CMK (cell line): Measurements from ENCODE around the gene VRK3.
"Not testable (repeated sequence)": the region's sequence is repeated elsewhere in the genome, so short reads cannot be mapped to it uniquely, and the experiment has no call there.

Experiments
- DNase-seq: peaks from one replicate; pipeline ENCODE4 v3.0.0-alpha.2; 2010; ENCODE audit warnings: low read depth

VRK3 gene

GRCh38 chr19:49954933-49955332 lies 70.2 kb downstream of the VRK3 start:
- no peak for DNase-seq

DNA sequence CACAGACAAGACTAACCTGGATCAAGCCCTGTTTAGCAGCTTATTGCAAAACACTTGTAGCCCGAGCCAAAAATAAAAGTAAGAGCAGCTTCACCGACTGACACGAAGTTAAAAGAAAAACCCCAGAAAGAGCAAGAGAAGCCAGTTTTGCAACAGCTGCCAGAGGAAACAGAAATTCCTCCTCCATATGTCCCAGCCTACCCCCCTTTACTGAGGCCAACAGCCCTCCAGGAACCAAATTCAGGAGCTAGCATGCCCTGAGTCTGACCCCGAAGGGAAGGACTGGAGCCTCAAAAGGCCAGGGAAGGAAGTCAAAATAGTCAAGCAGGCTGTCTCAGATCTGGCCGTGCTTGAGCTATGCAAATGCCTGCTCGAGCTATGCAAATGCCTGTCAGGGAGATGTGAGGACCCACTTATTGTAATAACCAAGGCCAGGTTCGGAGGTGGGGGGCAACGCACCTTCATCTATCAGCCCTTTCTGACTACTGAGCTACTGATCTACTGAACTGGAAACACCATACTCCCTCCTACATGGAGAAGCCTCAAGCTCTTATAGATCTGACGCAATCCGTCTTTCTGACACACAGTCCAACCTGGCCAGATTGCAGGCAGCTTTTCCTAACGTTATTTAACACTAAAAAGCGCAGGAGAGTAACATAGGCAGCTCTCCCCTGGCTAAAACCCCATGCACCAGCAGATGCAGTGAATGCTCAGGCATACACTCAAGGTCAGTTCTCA lies 70.9 kb downstream of the VRK3 start:
- no peak for DNase-seq

- no peak for DNase-seq
These were observed 71.8 kb downstream of the VRK3 start for GRCh38 chr19:49953416-49953815.

- no peak for DNase-seq
These were observed 72.3 kb downstream of the VRK3 start for GRCh38 chr19:49952906-49953305.

- DNase-seq: no peak
These were observed 72.7 kb downstream of the VRK3 start for GRCh38 chr19:49952479-49952836.

DNA sequence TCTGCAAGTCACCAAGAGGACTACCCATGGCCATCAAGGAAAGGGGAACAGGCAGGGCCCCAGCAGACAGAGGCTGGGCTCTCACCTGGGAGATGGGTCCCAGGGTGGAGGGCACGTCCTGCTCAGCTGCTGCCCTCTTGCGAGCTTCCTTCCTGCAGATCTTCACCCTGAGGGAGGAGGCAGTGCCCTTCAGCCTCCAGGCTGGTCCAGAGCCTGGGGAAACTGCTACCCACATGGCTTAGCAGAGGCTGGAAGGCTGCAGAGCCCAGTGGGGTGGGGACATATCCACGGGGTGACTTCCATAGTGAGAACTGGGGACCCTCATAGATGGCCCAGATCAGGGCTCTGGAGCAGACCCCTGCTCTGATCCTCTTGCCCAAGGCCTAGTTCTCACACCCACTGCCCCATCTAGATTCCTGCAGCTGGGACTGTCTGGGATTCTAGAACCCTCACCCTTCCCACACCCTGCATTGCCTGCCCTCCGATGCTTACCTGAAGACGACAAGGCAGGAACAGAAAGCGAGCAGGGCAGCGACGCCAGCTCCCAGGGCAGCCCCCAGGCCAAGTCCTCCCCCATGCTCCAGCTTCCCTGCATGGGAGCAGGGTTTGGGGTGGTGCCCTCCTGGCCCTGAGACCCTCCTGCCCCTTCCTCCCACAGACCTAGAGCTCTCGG lies 73.2 kb downstream of the VRK3 start:
- no peak for DNase-seq

- DNase-seq: peak; percentile 62
These were observed 74.1 kb downstream of the VRK3 start for GRCh38 chr19:49950956-49951526.

DNA sequence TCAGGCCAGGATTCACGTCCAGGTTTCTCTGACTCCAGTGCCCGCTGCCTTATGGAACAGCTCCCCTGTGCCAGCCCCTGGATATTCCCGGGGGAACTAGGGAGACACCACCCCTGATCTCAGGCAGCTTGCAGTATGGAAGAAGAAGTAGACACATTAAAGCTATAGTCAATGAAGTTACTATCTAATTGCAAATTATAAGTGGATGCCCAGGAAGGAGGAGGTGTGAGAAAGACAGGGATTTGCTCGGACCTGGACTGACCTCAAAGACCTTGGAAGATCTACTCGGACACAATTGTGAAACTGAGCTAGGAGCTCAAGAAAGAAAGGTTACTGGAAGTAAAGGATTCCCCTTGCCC lies 74.6 kb downstream of the VRK3 start:
- DNase-seq: no peak

DNA sequence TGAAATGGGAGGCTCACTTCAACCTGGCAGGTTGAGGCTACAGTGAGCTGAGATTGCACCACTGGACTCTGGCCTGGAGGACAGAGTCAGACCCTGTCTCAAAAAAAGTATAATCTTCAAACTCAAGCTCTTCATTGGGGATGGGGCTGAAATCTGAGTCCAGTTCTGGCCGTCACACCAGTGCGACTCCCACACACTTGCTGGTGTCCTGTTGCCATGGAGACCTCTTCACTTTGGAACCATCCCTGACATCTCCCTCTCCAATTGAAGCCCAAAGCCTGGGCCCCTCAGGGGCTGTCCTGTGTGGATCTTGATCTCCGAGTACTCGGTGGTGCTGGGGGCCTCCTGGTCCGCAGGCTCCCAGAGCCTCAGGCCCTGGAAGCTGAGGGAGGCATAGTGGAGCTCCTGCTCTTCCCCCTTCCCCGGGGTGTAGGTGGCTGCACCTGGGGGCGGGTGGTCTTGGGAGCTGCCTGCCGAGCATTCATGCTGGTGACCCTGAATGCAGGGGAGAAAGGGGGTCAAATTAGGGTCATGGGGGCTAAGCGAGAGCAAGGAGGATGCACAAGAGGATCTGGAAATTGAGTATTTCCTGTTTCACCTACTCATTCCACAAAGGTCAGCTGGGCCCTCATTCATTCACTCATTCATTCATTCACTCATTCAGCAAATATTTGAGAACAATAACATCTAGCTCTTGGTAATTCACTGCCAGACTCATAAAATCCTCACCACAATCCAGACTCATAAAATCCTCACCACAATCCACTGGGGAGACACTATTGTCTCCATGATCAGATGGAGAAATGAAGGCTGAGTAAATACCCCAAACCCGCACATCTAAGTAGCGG lies 75.2 kb downstream of the VRK3 start:
- DNase-seq: no peak

GRCh38 chr19:49946415-49946814 lies 78.8 kb downstream of the VRK3 start:
- DNase-seq: no peak

- not testable (repeated sequence) for DNase-seq
These were observed 80.6 kb downstream of the VRK3 start for GRCh38 chr19:49944567-49944966.

- DNase-seq: no peak
These were observed 84.7 kb downstream of the VRK3 start for GRCh38 chr19:49940482-49940791.

DNA sequence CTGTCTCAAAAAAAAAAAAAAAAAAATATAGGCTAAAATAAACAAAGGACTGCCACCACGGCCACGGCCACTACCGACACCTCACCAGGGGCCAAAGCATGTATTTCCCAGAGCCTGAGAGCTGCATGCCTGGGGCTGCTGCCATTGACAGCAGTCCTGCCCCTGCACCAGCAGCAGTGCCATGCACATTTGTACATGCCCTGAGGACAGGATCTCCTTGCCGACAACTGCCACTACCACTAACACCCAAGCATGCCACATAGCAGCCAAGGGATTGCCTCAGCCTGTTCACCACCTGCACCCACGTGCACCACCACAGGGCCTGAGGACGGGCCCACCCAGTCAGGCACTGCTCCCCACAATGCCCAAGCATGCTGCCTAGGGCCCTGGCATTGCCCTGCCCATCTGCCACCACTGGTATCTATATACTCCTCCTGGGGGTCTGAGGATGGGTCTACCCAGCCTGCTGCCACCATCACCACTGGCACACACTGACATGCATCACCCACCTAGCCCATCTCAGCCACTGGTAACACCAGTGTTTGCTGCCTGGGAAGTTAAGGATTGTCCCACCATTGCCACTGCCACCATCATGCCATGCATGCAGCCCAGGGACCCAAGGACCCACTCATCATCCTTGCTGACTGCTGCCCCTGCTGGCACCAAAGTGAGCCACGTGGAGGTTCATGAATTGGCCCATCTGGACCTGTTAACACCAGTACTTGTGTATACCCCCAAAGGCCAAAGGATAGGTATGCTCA lies 85.3 kb downstream of the VRK3 start:
- no peak for DNase-seq

DNA sequence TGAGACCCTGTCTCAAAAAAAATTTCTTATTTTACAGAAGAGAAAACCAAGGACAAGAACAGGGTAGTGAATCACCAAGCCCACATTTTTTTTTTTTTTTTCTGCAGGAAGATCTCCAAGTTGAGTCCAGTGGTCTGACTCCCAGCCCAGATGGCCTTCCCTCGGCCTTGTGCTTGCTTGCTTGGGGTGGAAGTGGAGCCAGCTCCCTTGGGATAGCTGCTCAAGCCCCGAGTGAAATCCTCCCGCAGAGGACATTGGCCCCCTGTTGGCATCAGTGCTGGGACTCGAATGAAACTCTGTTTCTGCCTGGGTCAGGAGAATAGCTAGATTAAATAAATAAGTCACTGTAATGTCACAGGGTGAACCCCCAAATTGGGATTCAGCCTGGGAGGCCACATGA lies 86.5 kb downstream of the VRK3 start:
- DNase-seq: no peak

GRCh38 chr19:49937750-49938381 lies 87.3 kb downstream of the VRK3 start:
- DNase-seq: no peak

- no peak for DNase-seq
These were observed 88.6 kb downstream of the VRK3 start for GRCh38 chr19:49936549-49936948.

DNA sequence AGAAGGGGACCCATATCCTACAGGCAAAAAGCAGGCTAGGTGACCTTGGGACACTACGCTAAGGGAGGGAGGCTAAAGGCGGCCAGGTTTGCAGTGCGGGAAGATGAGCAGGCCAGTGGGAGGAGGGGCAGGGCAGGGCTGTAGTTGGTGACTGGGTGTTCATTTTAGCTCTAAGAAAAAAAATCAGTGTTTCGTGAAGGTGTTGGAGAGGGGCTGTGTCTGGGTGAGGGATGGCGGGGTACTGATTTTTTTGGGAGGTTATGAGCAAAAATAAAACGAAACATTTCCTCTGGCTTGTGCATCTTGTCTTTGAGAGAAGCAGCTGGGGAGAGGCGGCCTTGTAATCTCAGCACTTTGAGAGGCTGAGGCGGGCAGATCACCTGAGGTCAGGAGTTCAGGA lies 91.5 kb downstream of the VRK3 start:
- DNase-seq: no peak

- DNase-seq: no peak
These were observed 92.4 kb downstream of the VRK3 start for GRCh38 chr19:49932731-49933131.

DNA sequence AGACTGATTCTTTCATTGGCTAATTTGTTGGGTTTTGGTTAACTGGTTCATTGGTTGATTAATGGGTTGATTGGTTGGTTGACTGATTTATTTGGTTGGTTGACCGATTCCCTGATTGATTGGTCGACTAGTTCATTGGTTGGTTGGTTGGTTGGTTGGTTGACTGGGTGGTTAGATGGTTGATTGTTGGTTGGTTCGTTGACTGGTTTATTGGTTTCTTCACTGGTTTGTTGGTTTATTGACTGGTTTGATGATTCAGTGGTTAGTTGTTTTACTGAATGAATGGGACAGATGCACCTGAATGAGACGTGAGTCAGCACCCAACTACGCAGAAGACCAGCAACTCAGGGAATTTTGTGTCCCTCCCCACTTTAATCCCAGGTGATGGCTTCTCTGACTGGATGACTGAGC lies 93.1 kb downstream of the VRK3 start:
- no peak for DNase-seq

DNA sequence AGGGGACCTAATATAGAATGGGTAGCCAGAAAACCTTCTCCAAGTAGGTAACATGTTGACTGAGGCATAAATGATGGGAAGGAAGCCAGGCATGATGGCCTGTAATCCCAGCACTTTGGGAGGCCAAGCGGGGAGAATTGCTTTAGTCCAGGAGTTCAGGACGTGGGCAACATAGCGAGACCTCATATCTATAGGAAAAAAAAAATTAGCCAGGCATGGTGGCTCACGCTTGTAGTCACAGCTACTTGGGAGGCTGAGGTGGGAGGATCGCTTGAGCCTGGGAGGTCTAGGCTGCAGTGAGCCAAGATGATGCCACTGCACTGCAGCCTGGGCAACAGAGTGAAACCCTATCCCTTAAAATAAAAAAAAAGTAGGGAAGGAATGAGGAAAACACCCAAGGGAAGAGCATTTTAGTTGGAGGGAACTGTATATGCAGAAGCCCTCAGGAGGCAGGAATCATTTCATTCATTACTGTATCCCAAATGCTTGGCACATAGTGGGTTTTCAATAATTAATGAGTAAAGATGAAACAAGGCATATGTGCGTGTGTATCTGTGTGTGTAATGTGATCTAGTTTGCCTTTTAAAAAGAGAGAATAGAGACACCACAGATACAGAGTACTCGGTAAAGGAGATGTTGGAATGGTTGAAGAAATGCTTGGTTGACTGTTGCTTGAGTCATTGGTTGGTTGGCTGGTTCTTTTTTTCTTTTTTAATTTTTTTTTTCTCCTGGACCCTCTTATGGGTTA lies 93.7 kb downstream of the VRK3 start:
- DNase-seq: no peak

DNA sequence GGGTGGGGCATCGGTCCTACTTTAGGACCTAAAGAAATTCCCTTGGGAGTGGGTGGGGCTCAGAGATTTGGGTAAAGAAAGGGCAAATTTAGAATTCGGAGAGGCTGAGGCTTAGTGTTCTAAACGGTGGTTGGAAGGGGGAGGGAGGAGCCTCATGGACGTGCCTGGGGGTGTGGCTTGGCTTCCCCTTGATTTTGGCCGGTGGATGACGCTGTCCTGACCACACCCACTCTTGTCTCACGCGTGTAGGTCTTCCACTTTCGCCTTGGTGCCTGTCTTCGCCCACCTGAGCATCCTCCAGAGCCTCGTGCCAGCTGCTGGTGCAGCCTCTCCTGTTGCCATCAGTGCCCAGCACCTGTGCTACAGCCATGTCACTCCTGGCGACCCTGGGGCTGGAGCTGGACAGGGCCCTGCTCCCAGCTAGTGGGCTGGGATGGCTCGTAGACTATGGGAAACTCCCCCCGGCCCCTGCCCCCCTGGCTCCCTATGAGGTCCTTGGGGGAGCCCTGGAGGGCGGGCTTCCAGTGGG lies 94.6 kb downstream of the VRK3 start:
- no peak for DNase-seq
